Lower leg skin (tissue), 3 donors: ENCODE measurements around the gene CCDC85C.

Source experiments
- CTCF ChIP-seq, 3 donors: fragments of 450-650 bp; IDR thresholded peaks; one replicate each; pipeline ENCODE4 v1.5.1; 2016; ENCODE audit warnings: antibody characterized with exemption in 3 of 3, mild to moderate bottlenecking in 3 of 3, moderate library complexity in 2 of 3
- POLR2A ChIP-seq, 2 donors: fragments of 450-650 bp; IDR thresholded peaks; one replicate each; pipeline ENCODE4 v1.6.1; 2016 to 2017; ENCODE audit warnings: antibody characterized with exemption in 2 of 2, mild to moderate bottlenecking in 1 of 2, moderate library complexity in 1 of 2

GRCh38 chr14:99451234-99451633, 152.8 kb downstream of the CCDC85C start:
- TF ChIP-seq CTCF (IDR thresholded peaks at IDR 0.05) = no peak
- no peak for TF ChIP-seq POLR2A (IDR thresholded peaks at IDR 0.05)
